ENCODE measurements around the gene REC8.

The REC8 gene, protein sequence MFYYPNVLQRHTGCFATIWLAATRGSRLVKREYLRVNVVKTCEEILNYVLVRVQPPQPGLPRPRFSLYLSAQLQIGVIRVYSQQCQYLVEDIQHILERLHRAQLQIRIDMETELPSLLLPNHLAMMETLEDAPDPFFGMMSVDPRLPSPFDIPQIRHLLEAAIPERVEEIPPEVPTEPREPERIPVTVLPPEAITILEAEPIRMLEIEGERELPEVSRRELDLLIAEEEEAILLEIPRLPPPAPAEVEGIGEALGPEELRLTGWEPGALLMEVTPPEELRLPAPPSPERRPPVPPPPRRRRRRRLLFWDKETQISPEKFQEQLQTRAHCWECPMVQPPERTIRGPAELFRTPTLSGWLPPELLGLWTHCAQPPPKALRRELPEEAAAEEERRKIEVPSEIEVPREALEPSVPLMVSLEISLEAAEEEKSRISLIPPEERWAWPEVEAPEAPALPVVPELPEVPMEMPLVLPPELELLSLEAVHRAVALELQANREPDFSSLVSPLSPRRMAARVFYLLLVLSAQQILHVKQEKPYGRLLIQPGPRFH

DNA sequence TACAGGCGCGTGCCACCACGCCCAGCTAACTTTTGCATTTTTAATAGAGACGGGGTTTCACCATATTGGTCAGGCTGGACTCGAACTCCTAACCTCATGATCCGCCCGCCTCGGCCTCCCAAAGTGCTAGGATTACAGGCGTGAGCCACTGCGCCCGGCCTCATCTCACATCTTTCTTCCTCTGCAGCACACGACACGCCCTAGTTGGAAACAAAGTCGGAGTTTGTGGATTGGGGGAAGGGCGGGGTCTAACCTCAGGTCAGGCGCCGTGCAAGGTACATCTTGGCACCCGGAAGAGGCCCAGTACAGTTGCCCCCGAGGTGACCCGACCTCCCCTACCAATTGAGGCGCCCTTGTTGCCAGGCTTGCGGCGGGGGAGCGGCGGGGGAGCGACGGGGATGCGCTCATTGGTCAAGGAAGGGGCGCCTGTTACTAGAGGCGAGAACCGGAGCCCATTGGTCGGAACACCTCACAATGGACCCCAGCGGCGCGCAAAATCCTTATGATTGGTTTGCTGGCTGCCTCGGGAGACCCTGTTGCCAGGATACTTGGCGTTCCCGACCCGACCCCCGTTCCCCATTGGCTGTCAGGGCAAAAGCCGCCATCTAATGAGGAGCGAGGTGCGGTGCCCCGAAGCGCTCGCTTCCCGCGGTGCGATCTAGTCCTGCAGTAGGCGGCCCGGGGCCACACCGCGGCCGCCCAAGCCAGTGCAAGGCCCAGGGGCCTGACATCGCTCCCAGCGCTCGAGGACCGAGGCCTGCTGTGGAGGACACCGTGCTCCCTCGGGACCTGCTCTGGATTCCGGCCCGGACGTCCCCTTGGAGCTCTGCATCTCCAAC lies at the start of gene REC8:
Gene REC8, plus strand, starts transcription at position 659 of the 839 bp plus-strand sequence. CDS start 473 bp downstream, outside the sequence.
- peak; percentile 29 to 41 (median 31) for DNase-seq (ENCODE audit: low read depth in 3 of 3, low spot score in 1 of 3)

GRCh38 chr14:24122416-24122815 lies 49.5 kb upstream of the REC8 start:
- no peak for DNase-seq (ENCODE audit: low read depth in 3 of 3, low spot score in 1 of 3)

- no peak for DNase-seq (ENCODE audit: low read depth in 3 of 3, low spot score in 1 of 3)
These were observed 49.0 kb upstream of the REC8 start for GRCh38 chr14:24122898-24123297.

DNA sequence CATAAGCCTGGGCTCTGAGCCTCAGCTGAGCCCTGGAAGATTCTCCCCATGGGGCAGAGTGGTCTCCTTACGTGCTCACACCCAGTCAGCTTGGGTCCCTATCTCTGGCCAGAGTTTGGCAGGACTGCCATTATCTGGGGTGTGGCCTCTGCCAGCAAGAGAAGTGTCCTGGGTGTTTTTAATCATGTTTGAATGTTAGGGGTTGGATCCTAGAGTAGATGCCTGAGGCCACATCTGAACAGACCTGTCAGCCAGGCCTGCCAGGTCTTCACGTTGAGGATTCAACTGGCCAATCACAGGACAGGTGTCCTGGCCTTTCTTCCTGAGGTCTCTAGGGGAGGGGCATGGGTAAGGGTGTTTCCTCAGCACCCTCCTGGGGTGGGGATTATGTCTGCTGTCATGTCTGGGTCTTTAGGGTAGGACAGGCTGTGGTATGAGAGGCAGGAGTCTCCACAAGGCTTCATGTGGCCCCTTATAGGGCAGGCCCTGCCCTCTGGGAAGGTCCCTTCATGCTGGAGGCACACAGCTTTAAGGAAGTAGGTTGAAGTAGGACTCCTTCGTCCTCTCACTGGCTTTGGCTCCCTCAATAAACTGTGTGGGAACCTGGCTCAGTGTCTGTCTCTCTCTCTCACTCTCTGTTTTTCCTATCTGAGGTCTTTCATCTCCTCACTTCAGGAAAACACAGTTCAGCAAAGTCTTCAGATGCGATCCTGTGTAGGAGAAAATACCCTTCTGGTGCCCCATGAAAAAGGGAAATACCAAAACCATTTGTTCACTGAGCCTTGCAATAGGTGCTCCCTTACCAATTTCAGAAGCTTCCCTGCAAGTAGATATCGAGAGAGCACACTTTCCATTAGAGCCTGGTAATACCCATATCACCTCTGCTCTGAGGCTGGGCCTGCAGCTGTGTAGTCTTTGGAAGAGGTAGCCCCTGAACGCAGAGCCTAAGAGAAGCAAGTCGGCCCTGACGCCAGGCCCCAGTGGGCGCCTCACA lies 48.2 kb upstream of the REC8 start:
- no peak for DNase-seq (ENCODE audit: low read depth in 3 of 3, low spot score in 1 of 3)

GRCh38 chr14:24126939-24127338 lies 44.9 kb upstream of the REC8 start:
- DNase-seq (ENCODE audit: low read depth in 3 of 3, low spot score in 1 of 3) = no peak

GRCh38 chr14:24127673-24128072 lies 44.2 kb upstream of the REC8 start:
- no peak for DNase-seq (ENCODE audit: low read depth in 3 of 3, low spot score in 1 of 3)

- no peak for DNase-seq (ENCODE audit: low read depth in 3 of 3, low spot score in 1 of 3)
These were observed 42.4 kb upstream of the REC8 start for GRCh38 chr14:24129410-24129998.

GRCh38 chr14:24130380-24130716 lies 41.5 kb upstream of the REC8 start, which contains the start of gene FITM1:
FITM1 (plus strand) TSS chr14:24130659; CDS start chr14:24131564, 905 bp downstream.
- no peak for DNase-seq (ENCODE audit: low read depth in 3 of 3, low spot score in 1 of 3)

GRCh38 chr14:24130717-24131548 lies 40.9 kb upstream of the REC8 start:
- DNase-seq (ENCODE audit: low read depth in 3 of 3, low spot score in 1 of 3) = no peak

DNA sequence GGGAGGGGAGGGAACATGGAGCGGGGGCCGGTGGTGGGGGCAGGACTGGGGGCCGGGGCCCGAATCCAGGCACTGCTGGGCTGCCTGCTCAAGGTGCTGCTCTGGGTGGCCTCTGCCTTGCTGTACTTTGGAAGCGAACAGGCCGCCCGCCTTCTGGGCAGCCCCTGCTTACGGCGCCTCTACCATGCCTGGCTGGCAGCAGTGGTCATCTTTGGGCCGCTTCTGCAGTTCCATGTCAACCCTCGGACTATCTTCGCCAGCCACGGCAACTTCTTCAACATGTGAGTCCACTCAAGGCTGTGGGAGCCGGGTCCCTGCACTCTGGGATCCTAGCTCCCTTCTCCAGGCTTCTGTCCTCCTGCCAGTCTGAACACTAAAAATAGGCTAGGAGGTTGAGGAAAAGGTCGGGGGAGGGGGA lies 40.3 kb upstream of the REC8 start:
- no peak for DNase-seq (ENCODE audit: low read depth in 3 of 3, low spot score in 1 of 3)

GRCh38 chr14:24132061-24132685 lies 39.7 kb upstream of the REC8 start:
- DNase-seq (ENCODE audit: low read depth in 3 of 3, low spot score in 1 of 3) = peak in 1 of 3 donors; percentile 24

DNA sequence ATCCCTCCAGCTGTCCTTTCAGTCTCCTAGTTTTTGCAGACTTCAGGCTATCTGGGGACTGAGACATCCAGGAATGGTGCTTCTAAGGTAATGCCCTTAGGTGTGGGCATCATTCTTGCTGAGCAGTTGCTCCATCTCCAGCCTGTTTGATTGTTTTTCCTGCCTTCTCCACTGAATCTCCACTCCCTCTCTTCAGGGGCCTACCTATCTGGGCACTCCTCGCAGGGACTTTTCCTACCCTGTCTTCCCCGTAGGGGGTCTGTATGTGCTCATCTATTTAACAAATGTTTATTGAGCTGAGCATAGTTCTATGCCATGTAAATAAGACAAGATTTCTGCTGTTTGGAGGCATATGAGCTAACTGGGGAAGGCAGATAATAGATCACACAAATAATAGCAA lies 38.9 kb upstream of the REC8 start:
- DNase-seq (ENCODE audit: low read depth in 3 of 3, low spot score in 1 of 3) = no peak

DNA sequence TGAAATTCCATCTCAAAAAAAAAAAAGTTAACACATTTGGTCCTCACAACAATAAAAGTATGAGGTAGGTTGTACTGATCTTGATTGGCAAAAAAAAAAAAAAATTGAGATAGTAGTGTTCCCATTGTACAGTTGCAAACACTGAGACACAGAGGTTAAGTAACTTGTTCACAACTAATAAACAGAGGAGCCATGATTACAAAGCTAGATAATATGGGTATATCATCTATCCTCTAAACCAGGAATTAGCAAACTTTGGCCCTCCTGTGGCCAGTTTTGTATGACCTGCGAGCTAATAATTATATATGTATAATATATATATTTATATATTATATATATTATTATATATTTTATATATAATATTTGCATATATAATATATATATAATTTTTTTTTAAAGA lies 38.1 kb upstream of the REC8 start:
- DNase-seq (ENCODE audit: low read depth in 3 of 3, low spot score in 1 of 3) = no peak

DNA sequence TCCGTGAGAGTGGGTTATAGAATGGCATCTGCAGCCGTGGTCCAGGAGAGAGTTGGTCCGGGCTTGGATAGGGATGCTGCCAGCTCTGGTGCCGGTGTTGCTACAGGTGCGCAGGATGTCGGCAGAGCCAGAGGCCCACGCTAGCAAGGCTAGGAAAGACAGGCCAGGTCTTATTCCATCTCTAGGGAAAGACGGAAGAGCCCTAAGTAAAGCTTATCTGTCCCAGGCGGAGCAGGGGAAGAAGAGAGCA lies 36.4 kb upstream of the REC8 start:
- no peak for DNase-seq (ENCODE audit: low read depth in 3 of 3, low spot score in 1 of 3)

DNA sequence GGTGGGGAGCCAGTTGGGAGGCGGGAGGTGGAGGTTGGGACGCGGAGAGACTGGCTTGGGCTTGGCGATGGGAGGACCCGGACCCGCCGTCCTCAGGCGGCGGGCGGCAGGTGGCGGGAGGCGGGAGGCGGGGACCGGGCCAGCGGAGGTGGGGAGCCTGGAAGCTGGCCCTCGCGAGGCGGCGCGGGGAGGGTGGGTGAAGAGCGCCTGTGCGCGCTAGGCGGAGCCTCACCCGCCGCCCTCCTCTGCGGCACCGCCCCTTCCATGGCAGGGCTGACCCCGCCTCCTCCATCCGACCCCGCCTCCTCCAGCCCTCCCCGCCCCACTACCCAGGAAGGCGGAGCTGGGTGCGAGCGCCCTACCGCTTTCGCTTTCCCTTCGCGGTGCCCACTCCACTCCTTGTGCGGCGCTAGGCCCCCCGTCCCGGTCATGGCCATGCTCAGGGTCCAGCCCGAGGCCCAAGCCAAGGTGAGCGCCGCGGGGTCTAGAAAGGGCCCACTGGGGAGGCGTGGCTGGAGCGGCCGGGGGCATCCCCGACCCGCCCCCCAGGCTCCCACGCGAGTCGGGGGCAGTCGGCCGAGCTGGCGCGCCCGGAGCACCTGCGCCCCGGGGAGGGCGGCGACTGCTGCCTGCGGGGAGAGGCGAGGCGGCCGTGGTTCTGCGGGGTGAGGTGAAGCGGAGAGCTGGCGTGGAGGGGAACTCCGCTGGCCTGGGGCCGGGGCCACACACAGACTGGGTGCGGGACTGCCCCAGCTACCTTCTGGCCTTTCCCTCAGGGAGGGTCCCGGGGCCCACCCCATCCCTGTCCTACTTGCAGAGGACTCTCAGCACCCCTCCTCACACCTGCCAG lies 35.8 kb upstream of the REC8 start, which contains the start of gene PSME1:
Gene PSME1, plus strand, starts transcription at position 361 of the 850 bp plus-strand sequence. Its CDS starts 69 bp downstream, at position 430.
- DNase-seq (ENCODE audit: low read depth in 3 of 3, low spot score in 1 of 3) = peak; percentile 86 to 96 (median 93)

GRCh38 chr14:24136684-24137528 lies 35.0 kb upstream of the REC8 start:
- DNase-seq (ENCODE audit: low read depth in 3 of 3, low spot score in 1 of 3) = no peak
